ENCODE results near the gene LRFN2. TPM values are rescaled to one million over a fixed set of nuclear protein-coding genes. Genes with fewer than 3 reads are reported as not detected.

The LRFN2 gene
- total RNA-seq, 1 experiment from 2014 or later: not detected

DNA sequence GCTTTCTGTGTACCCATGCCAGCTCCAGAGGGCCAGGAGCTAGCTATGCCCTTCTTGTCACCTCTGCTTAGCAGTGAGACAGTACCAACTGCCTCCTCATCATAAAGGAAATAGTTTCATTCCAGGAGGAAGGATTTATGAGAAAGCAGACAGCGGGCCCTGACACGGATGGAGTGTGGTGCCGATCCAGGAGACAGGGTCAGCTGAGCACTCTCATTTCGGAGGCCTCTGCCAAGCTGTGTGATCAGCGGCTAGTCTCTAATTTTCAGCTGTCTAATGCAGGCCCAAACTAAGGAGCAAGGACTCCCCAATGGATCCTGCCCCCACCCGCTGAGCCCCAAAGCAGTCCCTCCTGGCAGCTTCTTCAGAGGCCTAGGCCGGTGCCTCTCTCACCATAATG lies 103.1 kb downstream of the LRFN2 start:
- no peaks in the 10 kb centered on the region for H3K36me3 ChIP-seq
- H3K27ac ChIP-seq: no peak overlapping the region
- H3K9me3 ChIP-seq (replicated peaks): no peaks in the 10 kb centered on the region
- DNase-seq (ENCODE audit: low read depth in 1 of 2, low spot score in 2 of 2): no peak
- 0 out of 2 replicates have a peak, but pooled peaks cover 5% of the 10 kb centered on the region for H3K27me3 ChIP-seq (replicated peaks)
- H3K4me3 ChIP-seq: no peak overlapping the region
- H3K4me1 ChIP-seq (replicated peaks): no peaks in the 10 kb centered on the region

DNA sequence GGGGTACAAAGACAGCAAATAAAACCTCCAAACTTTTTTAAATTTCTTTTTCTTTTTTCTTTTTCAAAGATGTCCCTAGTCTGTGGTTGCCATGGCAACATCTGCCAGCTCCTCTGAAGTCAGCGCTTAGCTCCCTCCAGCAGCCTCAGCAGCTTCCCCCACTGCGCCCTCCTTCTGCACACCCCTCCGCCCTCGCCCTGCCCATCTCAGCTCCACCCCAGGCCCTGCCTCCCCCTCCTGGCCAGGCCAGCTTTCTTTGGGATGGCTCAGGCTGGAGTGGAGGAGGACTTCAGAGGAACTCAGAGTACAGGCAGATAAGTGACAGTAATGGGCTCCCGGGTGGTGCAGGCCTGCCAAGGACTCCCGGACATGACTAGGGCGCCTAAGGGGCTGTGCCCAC lies 104.6 kb downstream of the LRFN2 start:
- H3K4me3 ChIP-seq: no peak overlapping the region
- DNase-seq (ENCODE audit: low read depth in 1 of 2, low spot score in 2 of 2): no peak
- peaks cover 5% of the 10 kb centered on the region; the same call in 1 of the 2 replicates for H3K27me3 ChIP-seq (replicated peaks)
- H3K27ac ChIP-seq: no peak overlapping the region
- no peaks in the 10 kb centered on the region; the same call in 1 of the 2 replicates for H3K9me3 ChIP-seq (replicated peaks)
- H3K36me3 ChIP-seq: no peaks in the 10 kb centered on the region
- 0 out of 2 replicates have a peak, but pooled peaks cover under 1% of the 10 kb centered on the region for H3K4me1 ChIP-seq (replicated peaks)

DNA sequence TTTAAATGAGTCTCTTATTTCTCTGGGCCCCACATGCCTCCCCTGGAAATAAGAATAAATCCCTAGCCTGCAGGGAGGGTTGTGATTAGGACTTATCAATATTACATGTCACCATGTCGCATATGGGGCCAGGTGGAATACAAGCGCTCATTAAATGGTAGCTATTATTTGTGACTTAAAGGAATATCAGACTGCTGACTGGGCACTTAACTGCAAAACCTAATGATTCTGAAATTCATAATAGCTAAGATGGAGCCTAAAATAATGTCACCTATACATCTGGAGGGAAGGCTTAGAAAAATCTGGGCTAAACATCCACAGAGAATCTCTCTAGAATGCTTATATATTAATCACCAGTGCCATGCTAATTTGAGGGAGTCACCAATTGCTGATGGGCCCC lies 106.5 kb downstream of the LRFN2 start:
- Histone ChIP-seq H3K4me1 (replicated peaks) (0 out of 2 replicates have a peak, but pooled peaks cover 4% of the 10 kb centered on the region), H3K4me3 (no peak overlapping the region), H3K9me3 (replicated peaks) (no peaks in the 10 kb centered on the region; the same call in 1 of the 2 replicates), H3K36me3 (no peaks in the 10 kb centered on the region), H3K27me3 (replicated peaks) (no peaks in the 10 kb centered on the region; the same call in 1 of the 2 replicates), H3K27ac (no peak overlapping the region)
- no peak for DNase-seq (ENCODE audit: low read depth in 1 of 2, low spot score in 2 of 2)

DNA sequence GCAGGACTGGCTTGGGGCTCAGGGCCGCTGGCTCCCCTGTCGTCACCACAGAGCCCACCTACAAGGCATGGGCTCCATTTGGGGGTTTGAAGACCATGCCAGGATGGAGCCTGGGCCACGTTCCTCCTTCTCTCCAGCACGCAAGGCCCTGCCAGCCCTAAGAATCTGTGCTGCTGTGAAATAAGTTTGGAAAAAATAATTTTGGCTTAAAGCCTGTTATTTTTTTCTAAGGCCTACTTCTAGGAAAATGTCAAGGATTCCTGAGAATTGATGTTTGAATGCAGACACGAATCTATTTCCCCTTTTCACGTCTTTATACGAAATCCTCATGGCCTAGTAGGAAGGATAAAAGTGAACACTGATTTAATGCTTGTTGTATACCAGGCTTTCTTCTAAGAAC lies 107.5 kb downstream of the LRFN2 start:
- Histone ChIP-seq H3K4me3 (no peak overlapping the region), H3K9me3 (replicated peaks) (no peaks in the 10 kb centered on the region; the same call in 1 of the 2 replicates), H3K27ac (no peak overlapping the region), H3K4me1 (replicated peaks) (0 out of 2 replicates have a peak, but pooled peaks cover 4% of the 10 kb centered on the region), H3K36me3 (no peaks in the 10 kb centered on the region), H3K27me3 (replicated peaks) (no peaks in the 10 kb centered on the region; the same call in 1 of the 2 replicates)
- no peak for DNase-seq (ENCODE audit: low read depth in 1 of 2, low spot score in 2 of 2)

DNA sequence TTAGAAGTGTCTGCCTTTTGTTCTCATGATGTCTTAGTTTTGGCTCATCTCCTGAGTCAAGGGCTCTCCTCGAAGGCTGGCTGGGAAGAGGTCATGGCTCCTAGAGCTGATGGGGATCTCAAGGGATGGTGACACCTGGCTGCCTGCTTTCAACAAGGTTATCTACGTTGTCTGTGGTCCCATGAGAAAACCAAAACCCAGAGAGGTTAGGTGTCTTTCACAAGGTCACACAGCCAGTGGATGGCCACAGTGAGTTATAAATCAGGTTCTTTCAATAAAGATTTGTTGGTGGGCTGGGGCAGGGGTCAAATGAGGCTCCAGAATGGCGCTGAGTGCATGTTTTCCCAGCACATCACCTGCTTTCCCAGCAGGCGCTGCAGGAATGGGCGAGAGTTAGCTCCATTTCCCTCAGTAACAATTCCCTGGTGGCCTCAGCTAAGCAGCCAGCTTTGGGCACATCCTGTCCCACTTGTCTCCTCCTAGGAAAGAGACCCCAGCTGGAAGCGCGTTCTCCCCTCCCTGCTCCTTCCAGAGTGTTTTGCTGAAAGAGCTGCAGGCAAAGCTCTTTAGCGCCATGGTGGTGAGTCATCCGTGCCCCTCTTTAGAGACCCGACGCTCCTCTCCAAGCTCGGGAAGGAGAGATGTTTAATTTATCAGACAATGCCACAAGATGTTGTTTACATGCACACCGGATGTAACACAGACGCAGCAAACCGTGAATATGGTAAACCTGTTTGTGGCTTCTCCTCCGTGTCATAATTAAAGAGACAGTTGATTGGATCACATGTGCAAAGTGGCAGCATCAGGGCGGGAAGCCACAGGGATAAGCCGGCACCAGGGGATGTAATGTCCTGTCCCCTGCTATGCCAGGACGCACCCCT lies 109.7 kb downstream of the LRFN2 start:
- H3K27ac ChIP-seq: no peak overlapping the region
- H3K9me3 ChIP-seq (replicated peaks): no peaks in the 10 kb centered on the region; the same call in 1 of the 2 replicates
- H3K27me3 ChIP-seq (replicated peaks): no peaks in the 10 kb centered on the region; the same call in 1 of the 2 replicates
- 0 out of 2 replicates have a peak, but pooled peaks cover 4% of the 10 kb centered on the region for H3K4me1 ChIP-seq (replicated peaks)
- no peaks in the 10 kb centered on the region for H3K36me3 ChIP-seq
- DNase-seq (ENCODE audit: low read depth in 1 of 2, low spot score in 2 of 2): peak in 1 of 2 experiments; percentile 31
- no peak overlapping the region for H3K4me3 ChIP-seq

DNA sequence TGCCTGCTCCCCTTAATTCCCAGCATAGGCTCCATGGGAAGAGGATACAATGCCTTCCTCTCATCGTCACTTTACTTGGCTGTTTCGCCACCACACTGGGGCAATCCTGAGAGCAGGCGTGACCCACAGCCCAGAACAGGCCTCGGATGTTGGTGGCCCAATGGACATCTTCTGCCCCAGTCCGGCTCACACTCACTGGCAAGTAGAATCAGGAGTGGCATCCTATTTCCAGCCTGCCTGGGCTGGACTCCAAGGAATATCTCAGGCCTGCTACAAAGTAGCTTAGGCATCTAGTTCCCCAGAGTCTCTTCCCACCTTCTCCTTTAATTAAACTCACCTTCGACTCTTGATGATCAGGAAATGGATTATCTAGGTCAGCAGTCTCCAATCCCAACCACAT lies 110.5 kb downstream of the LRFN2 start:
- Histone ChIP-seq H3K27ac (no peak overlapping the region), H3K27me3 (replicated peaks) (no peaks in the 10 kb centered on the region; the same call in 1 of the 2 replicates), H3K4me3 (no peak overlapping the region), H3K36me3 (no peaks in the 10 kb centered on the region), H3K9me3 (replicated peaks) (no peaks in the 10 kb centered on the region; the same call in 1 of the 2 replicates), H3K4me1 (replicated peaks) (0 out of 2 replicates have a peak, but pooled peaks cover 4% of the 10 kb centered on the region)
- DNase-seq (ENCODE audit: low read depth in 1 of 2, low spot score in 2 of 2): no peak

DNA sequence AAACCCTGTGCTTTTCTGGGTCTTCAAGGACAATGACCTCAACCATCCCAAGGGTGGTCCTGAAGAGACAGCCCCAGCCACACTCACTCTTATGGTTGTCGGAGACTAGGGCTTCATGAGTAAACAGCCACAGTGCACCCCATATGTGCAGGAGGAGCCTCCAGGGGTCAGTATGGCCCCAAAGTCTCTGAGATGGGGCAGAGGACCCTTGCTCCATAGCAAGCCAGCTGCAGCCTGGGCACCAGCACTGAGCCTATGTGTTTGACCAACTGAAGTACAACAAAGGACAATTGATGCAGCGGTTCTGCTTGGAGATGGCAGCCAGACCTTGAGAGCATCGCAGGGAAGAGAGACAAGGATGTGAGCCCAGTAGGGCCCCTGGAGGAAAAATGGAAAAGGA lies 112.2 kb downstream of the LRFN2 start:
- no peaks in the 10 kb centered on the region; the same call in 1 of the 2 replicates for H3K9me3 ChIP-seq (replicated peaks)
- no peak for DNase-seq (ENCODE audit: low read depth in 1 of 2, low spot score in 2 of 2)
- no peaks in the 10 kb centered on the region for H3K36me3 ChIP-seq
- H3K27ac ChIP-seq: no peak overlapping the region
- H3K4me1 ChIP-seq (replicated peaks): 0 out of 2 replicates have a peak, but pooled peaks cover 4% of the 10 kb centered on the region
- no peaks in the 10 kb centered on the region; the same call in 1 of the 2 replicates for H3K27me3 ChIP-seq (replicated peaks)
- H3K4me3 ChIP-seq: no peak overlapping the region

DNA sequence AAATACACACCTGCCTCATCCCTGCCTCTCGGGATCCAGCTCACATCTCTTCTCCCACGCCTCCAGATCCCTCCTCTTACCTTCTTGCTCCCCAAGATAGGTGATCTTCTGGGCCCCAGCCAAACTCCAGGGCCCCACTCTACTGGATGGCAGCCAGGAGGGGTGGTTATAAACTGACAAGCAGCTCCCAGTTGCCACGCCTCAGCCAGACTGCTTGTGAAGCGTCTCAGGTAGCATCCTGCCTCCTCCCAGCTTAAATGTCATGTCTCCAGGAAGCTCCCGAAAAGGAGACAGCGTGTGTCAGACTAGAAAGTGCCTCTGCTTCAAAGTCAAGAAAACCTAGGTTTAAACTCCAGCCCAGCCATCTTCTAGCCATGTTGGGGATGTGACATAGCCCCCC lies 114.1 kb downstream of the LRFN2 start:
- H3K27me3 ChIP-seq (replicated peaks): no peaks in the 10 kb centered on the region
- H3K27ac ChIP-seq: no peak overlapping the region
- no peak overlapping the region for H3K4me3 ChIP-seq
- no peaks in the 10 kb centered on the region for H3K36me3 ChIP-seq
- no peak for DNase-seq (ENCODE audit: low read depth in 1 of 2, low spot score in 2 of 2)
- H3K4me1 ChIP-seq (replicated peaks): 0 out of 2 replicates have a peak, but pooled peaks cover 4% of the 10 kb centered on the region
- H3K9me3 ChIP-seq (replicated peaks): no peaks in the 10 kb centered on the region; the same call in 1 of the 2 replicates

DNA sequence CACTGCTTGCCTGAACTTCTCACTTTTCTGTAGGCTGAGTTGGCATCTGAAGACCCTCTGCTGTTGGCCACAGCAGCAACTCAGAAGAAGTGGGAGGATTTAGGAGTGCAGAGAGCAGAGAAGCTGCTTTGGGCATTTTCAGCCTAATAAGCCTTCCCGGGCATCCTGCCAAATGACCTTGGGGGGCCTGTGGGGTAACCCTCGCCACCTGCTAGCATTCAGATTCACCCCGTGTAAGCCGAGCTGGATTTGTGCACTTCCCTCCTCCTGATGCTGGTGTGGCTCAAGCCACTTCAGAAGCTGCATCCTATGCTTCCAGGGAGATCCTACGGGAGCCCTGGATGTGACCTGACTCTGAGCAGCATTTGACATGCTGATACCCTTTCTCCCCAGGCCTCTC lies 114.8 kb downstream of the LRFN2 start:
- no peak overlapping the region for H3K27ac ChIP-seq
- H3K9me3 ChIP-seq (replicated peaks): no peaks in the 10 kb centered on the region
- H3K4me3 ChIP-seq: no peak overlapping the region
- no peaks in the 10 kb centered on the region for H3K36me3 ChIP-seq
- 0 out of 2 replicates have a peak, but pooled peaks cover 1% of the 10 kb centered on the region for H3K4me1 ChIP-seq (replicated peaks)
- H3K27me3 ChIP-seq (replicated peaks): no peaks in the 10 kb centered on the region
- DNase-seq (ENCODE audit: low read depth in 1 of 2, low spot score in 2 of 2): no peak

DNA sequence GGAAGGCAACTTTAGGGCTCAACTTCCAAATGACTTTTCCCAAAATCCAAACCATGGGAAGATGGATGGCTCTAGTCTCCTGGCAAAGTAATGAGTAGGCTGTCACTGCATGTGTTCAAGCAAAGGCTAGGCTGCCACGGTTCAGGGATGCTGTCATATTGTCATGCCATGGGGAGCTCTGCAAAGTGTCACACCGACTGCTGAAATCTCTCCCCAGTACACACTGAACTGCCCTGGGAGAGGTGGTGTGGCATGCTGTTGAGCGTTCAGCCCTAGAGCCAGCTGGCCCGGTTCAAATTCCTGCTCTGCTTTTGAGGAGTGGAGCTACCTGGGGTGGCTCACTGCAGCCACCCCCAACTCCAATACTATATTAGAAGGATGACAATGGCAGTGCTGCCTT lies 115.9 kb downstream of the LRFN2 start:
- Histone ChIP-seq H3K36me3 (no peaks in the 10 kb centered on the region), H3K9me3 (replicated peaks) (no peaks in the 10 kb centered on the region), H3K4me1 (replicated peaks) (no peaks in the 10 kb centered on the region), H3K4me3 (no peak overlapping the region), H3K27me3 (replicated peaks) (no peaks in the 10 kb centered on the region), H3K27ac (no peak overlapping the region)
- DNase-seq (ENCODE audit: low read depth in 1 of 2, low spot score in 2 of 2): no peak

DNA sequence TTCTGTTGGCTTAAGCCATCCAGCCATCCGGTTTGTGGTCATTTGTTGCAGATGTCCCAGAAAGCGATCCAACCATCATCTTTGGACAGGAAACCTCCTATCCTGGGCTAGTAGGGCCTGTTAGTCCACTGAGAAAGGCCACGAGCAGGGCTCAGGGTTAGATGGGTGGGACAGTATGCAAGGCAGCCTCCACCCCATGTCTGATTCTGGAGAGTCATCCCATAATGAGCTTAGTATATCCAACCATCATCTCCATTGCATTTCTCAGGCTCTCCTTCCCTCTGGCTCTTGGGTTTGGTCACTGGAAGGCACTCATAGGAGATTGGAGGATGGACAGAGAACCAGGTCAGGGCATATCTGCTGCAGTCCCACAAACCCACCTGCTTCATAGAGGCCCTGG lies 117.8 kb downstream of the LRFN2 start:
- H3K4me3 ChIP-seq: no peak overlapping the region
- DNase-seq (ENCODE audit: low read depth in 1 of 2, low spot score in 2 of 2): no peak
- no peaks in the 10 kb centered on the region for H3K9me3 ChIP-seq (replicated peaks)
- H3K27ac ChIP-seq: no peak overlapping the region
- no peaks in the 10 kb centered on the region for H3K36me3 ChIP-seq
- no peaks in the 10 kb centered on the region for H3K27me3 ChIP-seq (replicated peaks)
- no peaks in the 10 kb centered on the region for H3K4me1 ChIP-seq (replicated peaks)

DNA sequence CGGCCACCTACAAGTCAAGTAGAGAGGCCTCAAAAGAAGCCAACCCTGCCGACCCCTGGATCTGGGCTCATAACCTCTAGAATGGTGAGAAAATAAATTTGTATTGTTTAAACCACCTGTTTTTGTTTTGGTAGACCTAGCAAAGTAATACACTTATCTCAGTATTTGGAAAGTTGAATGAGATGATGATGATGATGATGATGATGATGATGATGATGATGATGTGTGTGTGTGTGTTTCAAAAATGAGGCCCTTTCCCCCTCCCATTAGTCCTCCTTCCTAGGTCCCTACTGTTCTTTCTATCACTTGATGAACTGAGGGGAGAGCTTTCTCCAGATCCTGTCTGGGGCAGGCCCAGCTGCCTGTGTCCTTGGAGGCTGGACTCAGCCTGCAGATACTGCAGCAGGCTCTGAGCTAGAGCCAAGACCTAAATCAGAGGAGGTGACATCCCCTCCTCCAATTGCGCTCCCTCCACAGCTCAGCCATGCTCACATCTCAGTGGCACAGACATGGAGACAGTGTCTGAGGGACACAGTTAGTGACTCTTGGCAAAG lies 120.1 kb downstream of the LRFN2 start:
- no peak for DNase-seq (ENCODE audit: low read depth in 1 of 2, low spot score in 2 of 2)
- Histone ChIP-seq H3K36me3 (no peaks in the 10 kb centered on the region), H3K27me3 (replicated peaks) (no peaks in the 10 kb centered on the region; the same call in 1 of the 2 replicates), H3K27ac (no peak overlapping the region), H3K9me3 (replicated peaks) (no peaks in the 10 kb centered on the region), H3K4me1 (replicated peaks) (no peaks in the 10 kb centered on the region), H3K4me3 (no peak overlapping the region)

DNA sequence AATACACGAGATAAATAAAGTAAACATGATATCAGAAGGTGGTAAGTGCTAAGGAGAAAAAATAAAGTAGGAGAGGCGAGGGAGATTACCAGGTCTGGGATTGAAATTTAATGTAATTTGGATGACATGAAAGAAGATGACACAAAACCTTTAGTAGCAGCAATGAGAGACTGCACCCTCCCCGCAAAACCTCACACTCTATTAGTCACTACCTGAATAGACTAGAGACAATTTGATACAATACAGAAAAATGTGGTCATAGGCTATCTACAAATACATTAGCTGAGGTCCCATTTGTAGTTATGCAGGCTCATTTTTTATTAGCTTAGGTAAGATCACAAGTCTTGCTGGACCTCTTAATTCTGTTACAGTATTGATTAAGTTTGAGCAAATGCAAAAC lies 125.5 kb downstream of the LRFN2 start:
- H3K9me3 ChIP-seq (replicated peaks): no peaks in the 10 kb centered on the region
- H3K27me3 ChIP-seq (replicated peaks): peaks cover 3% of the 10 kb centered on the region; the same call in 1 of the 2 replicates
- no peak for DNase-seq (ENCODE audit: low read depth in 1 of 2, low spot score in 2 of 2)
- H3K4me3 ChIP-seq: no peak overlapping the region
- no peak overlapping the region for H3K27ac ChIP-seq
- H3K4me1 ChIP-seq (replicated peaks): no peaks in the 10 kb centered on the region
- H3K36me3 ChIP-seq: no peaks in the 10 kb centered on the region

DNA sequence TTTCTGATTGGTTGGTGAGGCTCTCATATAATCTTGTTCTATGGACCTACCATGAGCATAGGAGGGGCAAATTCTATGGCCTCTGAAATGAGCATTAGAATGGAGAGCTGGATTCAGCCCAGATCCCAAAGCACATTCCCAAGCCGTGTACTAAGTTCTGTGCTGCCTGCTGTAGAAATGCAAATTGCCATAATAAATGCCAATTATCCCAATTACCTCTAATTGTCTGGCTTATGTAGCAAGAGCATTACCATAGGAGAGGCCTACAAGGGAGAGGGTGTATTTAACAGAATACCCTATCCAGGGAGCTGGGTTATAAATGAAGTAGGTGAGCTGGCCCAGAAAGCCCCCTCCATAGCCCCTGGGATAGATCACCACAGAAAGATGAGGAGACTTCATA lies 126.8 kb downstream of the LRFN2 start:
- no peak for DNase-seq (ENCODE audit: low read depth in 1 of 2, low spot score in 2 of 2)
- Histone ChIP-seq H3K27ac (no peak overlapping the region), H3K36me3 (no peaks in the 10 kb centered on the region), H3K9me3 (replicated peaks) (no peaks in the 10 kb centered on the region), H3K4me1 (replicated peaks) (no peaks in the 10 kb centered on the region), H3K4me3 (no peak overlapping the region), H3K27me3 (replicated peaks) (peaks cover 3% of the 10 kb centered on the region; the same call in 1 of the 2 replicates)
